Measurements from ENCODE around the gene LRRC56. TPM values are rescaled to one million over a fixed set of nuclear protein-coding genes. Genes with fewer than 3 reads are reported as not detected.

LRRC56 gene
- total and polyA plus RNA-seq, 2 of the 13 experiments (the other 11 are each of a cell fraction or from before 2014, with no cell fraction given), result 0.11 to 0.29 TPM

- no peak for TF ChIP-seq SOX5 (CRISPR knock-in tag; IDR thresholded peaks at IDR 0.05; ENCODE audit: borderline replicate concordance)
- no peak for TF ChIP-seq MED13 (CRISPR knock-in tag; IDR thresholded peaks at IDR 0.05)
- TF ChIP-seq TRIM22 (IDR thresholded peaks at IDR 0.05), result no peak
- no peak for TF ChIP-seq ARID3A (IDR thresholded peaks at IDR 0.05; ENCODE audit: low read depth, low read length)
- TF ChIP-seq ATF4 (CRISPR knock-in tag; IDR thresholded peaks at IDR 0.05), result no peak
- TF ChIP-seq ATM (IDR thresholded peaks at IDR 0.05; ENCODE audit: borderline replicate concordance), result no peak
- TF ChIP-seq ZFP82 (CRISPR knock-in tag; IDR thresholded peaks at IDR 0.05; ENCODE audit: borderline replicate concordance), result no peak
- TF ChIP-seq ZNF17 (CRISPR knock-in tag; IDR thresholded peaks at IDR 0.05), result no peak
- no peak for TF ChIP-seq ZBTB8A (CRISPR knock-in tag; IDR thresholded peaks at IDR 0.05; ENCODE audit: borderline replicate concordance, low read depth)
- no peak for TF ChIP-seq ZNF407 (CRISPR knock-in tag; IDR thresholded peaks at IDR 0.05; ENCODE audit: not compliant biosample characterization)
- TF ChIP-seq STAT6 (CRISPR knock-in tag; IDR thresholded peaks at IDR 0.05; ENCODE audit: borderline replicate concordance), result no peak
- TF ChIP-seq NFKB2 (CRISPR knock-in tag; IDR thresholded peaks at IDR 0.05; ENCODE audit: borderline replicate concordance), result peak; percentile 17; the same call in 1 of the 2 replicates
- TF ChIP-seq ARNT2 (CRISPR knock-in tag; IDR thresholded peaks at IDR 0.05; ENCODE audit: low read depth), result no peak
- TF ChIP-seq EZH2 (conservative IDR thresholded peaks at IDR 0.05; ENCODE audit: low read depth, low read length), result no peak
Observed at GRCh38 chr11:573146-573759, 35.9 kb downstream of the LRRC56 start (continued).
